ENCODE measurements around the gene NKX2-3. TPM values are rescaled to one million over a fixed set of nuclear protein-coding genes. Genes with fewer than 3 reads are reported as not detected.

Gene NKX2-3
- total RNA-seq: not detected

DNA sequence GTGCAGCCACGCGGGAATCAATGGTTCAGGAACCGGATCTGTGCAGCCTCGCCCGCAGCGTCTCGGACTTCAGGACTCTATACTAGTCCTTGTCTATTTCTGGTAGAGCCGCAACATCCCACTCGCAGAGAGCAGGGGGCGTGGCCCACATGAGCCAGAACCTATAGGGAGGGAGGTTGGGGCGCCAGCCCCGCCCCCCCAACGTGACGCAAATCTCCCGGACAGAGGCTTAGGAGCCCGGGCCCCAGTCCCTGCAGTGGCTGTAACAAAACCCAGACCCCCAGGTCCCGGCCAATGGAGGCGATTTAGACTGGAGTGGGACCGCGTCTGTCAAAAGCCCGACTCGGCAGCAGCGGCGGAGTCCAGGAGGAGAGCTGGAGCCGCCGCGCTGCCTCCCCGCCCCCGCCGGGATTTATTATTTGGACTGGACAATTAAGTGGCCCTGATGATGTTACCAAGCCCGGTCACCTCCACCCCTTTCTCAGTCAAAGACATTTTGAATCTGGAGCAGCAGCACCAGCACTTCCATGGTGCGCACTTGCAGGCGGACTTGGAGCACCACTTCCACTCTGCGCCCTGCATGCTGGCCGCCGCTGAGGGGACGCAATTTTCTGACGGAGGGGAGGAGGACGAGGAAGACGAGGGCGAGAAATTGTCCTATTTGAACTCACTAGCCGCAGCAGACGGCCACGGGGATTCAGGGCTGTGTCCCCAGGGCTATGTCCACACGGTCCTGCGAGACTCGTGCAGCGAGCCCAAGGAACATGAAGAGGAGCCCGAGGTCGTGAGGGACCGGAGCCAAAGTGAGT is at the start of gene NKX2-3:
Gene NKX2-3 (plus strand): TSS at position 256 of the 809 bp plus-strand sequence. CDS start 190 bp downstream, at position 446.
- intact Hi-C loops (cut with DNase I): no loop called here
- Histone ChIP-seq H3K36me3 (no peaks in the 10 kb centered on the region), H3K9me3 (no peaks in the 10 kb centered on the region), H3K27me3 (replicated peaks; ENCODE audit: insufficient read depth) (peaks cover 94% of the 10 kb centered on the region), H3K4me3 (no peak within 1 kb of the TSS), H3K27ac (no peak within 1 kb of the TSS), H3K4me1 (replicated peaks) (peaks cover 10% of the 10 kb centered on the region)
- WGBS: 4% methylated on average over 48 of the region's 51 CpGs
- no peak for TF ChIP-seq POLR2AphosphoS5 (IDR thresholded peaks at IDR 0.05)
- TF ChIP-seq, protein P1, sequence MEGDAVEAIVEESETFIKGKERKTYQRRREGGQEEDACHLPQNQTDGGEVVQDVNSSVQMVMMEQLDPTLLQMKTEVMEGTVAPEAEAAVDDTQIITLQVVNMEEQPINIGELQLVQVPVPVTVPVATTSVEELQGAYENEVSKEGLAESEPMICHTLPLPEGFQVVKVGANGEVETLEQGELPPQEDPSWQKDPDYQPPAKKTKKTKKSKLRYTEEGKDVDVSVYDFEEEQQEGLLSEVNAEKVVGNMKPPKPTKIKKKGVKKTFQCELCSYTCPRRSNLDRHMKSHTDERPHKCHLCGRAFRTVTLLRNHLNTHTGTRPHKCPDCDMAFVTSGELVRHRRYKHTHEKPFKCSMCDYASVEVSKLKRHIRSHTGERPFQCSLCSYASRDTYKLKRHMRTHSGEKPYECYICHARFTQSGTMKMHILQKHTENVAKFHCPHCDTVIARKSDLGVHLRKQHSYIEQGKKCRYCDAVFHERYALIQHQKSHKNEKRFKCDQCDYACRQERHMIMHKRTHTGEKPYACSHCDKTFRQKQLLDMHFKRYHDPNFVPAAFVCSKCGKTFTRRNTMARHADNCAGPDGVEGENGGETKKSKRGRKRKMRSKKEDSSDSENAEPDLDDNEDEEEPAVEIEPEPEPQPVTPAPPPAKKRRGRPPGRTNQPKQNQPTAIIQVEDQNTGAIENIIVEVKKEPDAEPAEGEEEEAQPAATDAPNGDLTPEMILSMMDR (IDR thresholded peaks at IDR 0.05): no peak
- TF ChIP-seq POLR2A (IDR thresholded peaks at IDR 0.05): no peak
- DNase-seq (ENCODE audit: low spot score): no peak

DNA sequence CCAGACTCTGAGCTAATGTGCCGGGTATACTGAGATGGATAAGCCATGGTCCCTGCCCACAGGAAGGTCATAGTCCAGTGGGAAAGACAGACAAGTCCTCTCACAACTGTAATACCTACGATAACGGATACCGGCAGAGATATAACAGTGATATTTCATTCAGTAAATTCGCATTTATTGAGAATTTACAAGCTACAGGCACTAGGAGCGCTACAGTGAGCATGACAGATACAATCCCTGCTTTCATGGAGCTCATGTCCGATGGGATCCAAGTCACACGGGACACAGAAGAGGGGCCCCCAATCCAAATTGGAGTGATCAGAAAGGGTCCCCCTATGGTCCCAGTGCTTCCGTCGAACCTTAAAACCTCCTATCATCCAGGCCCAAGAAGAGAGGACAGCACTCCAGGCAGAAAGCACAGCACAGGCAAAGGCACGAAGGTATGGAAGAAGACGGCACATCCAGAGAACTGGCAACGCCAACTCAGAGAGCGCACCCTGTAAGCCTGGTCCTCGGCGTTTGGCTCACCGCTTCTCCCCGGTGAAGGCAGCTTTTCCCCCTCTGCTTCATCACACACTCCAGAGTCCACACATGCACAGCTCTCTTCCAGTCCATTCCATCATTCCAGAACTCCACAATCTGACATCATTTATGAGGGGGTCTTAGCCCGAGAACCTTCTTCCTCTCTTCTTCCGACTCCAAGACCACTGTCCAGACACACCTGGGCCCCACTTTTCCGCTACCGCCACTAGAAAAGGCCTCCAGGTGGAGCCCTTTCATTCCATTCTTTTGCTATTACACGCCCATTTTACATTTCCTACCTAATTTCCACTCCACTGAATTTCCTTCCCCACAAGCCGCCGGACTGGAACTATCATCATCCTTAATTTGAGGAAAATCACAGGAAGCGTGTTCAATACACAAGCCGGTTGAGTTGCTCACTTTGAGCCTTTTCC is 47.8 kb upstream of the NKX2-3 start:
- no peak for DNase-seq (ENCODE audit: low spot score)
- Histone ChIP-seq H3K4me1 (replicated peaks) (no peaks in the 10 kb centered on the region), H3K36me3 (no peaks in the 10 kb centered on the region), H3K27ac (no peak overlapping the region), H3K9me3 (no peaks in the 10 kb centered on the region), H3K4me3 (no peak overlapping the region), H3K27me3 (replicated peaks; ENCODE audit: insufficient read depth) (no peaks in the 10 kb centered on the region)
- intact Hi-C loops (cut with DNase I): no loop called here
- 66% methylated on average over 27 of the region's 27 CpGs for WGBS
- no peak for TF ChIP-seq POLR2AphosphoS5 (IDR thresholded peaks at IDR 0.05)
- TF ChIP-seq, protein P1 (IDR thresholded peaks at IDR 0.05): peak in 1 of 4 experiments; percentile 17

DNA sequence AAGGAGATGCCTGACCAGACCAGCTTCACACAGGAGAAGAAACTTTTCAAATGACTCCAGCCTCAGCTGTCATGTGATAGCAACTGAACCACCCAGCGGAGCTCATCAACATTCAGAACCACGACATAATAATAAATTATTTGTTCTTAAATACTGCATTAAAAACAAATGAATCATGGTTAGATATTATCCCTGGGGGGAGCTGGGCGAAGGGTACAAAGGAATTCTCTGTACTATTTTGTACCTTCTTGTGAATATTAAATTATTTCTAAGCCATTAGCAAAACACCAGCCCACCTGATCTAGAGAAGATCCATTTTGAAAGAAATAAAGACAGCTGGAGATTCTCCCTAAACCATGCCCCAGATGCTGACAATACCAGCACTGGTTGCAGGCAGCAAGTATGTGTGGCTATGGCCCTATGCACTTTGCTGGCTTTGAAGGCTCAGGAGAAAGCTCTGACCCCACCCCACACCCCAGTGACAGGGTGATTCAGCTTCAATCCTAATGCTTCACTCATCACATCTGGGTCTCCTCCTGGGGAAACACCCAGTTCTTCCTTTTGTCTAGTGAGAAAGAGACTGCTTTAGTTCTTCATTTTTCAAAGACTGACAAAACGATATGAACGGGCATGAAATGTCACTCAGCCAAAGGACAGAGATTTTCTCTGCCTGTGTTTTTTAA is 45.5 kb upstream of the NKX2-3 start:
- H3K9me3 ChIP-seq: no peaks in the 10 kb centered on the region
- no peaks in the 10 kb centered on the region for H3K27me3 ChIP-seq (replicated peaks; ENCODE audit: insufficient read depth)
- no peak overlapping the region for H3K4me3 ChIP-seq
- intact Hi-C loops (cut with DNase I): no loop called here
- no peak overlapping the region for H3K27ac ChIP-seq
- WGBS: 82% methylated on average over 5 of the region's 5 CpGs
- DNase-seq (ENCODE audit: low spot score): no peak
- TF ChIP-seq, protein P1 (IDR thresholded peaks at IDR 0.05): no peak
- no peak for TF ChIP-seq POLR2AphosphoS5 (IDR thresholded peaks at IDR 0.05)
- TF ChIP-seq POLR2A (IDR thresholded peaks at IDR 0.05): no peak
- H3K4me1 ChIP-seq (replicated peaks): no peaks in the 10 kb centered on the region
- H3K36me3 ChIP-seq: no peaks in the 10 kb centered on the region

DNA sequence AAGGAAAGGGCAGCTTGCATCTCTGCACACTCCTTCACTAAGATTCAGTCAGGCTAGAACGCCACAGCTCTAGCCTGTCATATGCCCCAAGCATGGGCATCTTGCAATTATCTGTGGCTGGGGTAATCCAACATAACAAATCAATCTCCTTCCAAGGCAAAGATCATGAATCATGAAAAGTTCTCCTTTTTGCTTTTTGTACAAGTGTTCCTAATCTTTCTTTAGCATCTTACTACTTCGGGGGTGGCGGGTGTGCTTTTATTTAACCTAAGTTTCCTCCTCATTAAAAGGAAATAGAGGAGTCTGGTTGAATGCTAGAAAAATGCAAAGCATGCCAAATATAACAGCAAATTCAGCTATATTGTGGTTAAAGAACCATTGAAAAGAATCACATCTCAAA is 43.5 kb upstream of the NKX2-3 start:
- no peaks in the 10 kb centered on the region for H3K36me3 ChIP-seq
- TF ChIP-seq POLR2A (IDR thresholded peaks at IDR 0.05): no peak
- TF ChIP-seq, protein P1 (IDR thresholded peaks at IDR 0.05): no peak
- no peak for TF ChIP-seq POLR2AphosphoS5 (IDR thresholded peaks at IDR 0.05)
- H3K4me1 ChIP-seq (replicated peaks): no peaks in the 10 kb centered on the region
- H3K27ac ChIP-seq: no peak overlapping the region
- DNase-seq (ENCODE audit: low spot score): no peak
- no peak overlapping the region for H3K4me3 ChIP-seq
- intact Hi-C loops (cut with DNase I): no loop called here
- WGBS: 24% methylated on average over 3 of the region's 3 CpGs
- no peaks in the 10 kb centered on the region for H3K27me3 ChIP-seq (replicated peaks; ENCODE audit: insufficient read depth)
- H3K9me3 ChIP-seq: no peaks in the 10 kb centered on the region

Data from prostate gland (tissue), 2 donors.